ENCODE results near the gene CDK5RAP2. TPM values are rescaled to one million over a fixed set of nuclear protein-coding genes. Genes with fewer than 3 reads are reported as not detected.

Gene CDK5RAP2
- total RNA-seq, 2 donors from 2014 or later: 27.1 to 36.7 TPM

GRCh38 chr9:120450916-120451315, 129.1 kb downstream of the CDK5RAP2 start:
- DNase-seq (no peak), ATAC-seq (no peak)
- intact Hi-C loops (cut with DNase I, micrococcal nuclease): no loop called here

DNA sequence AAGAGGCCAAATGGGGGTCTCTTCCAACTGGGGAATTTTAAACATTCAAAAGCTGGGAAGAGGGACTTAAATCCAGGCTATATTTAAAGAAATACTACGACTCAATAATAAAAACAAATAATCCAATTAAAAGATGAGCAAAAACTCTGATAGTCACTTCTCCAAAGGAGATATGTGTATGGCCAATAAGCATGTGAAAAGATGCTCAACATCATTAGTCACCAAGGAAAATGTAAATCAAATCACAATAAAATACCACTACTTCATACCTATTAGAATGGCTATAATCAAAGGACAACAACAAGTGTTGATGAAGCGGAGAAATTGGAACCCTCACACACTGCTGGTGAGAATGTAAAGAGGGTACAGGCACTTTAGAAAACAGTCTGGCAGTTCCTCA, 130.4 kb downstream of the CDK5RAP2 start:
- ATAC-seq (no peak), DNase-seq (no peak)
- intact Hi-C loops (cut with DNase I, micrococcal nuclease): no loop called here

- DNase-seq (no peak), ATAC-seq (no peak)
- intact Hi-C loops (cut with DNase I, micrococcal nuclease): no loop called here
These were observed 131.9 kb downstream of the CDK5RAP2 start for GRCh38 chr9:120447959-120448500.

DNA sequence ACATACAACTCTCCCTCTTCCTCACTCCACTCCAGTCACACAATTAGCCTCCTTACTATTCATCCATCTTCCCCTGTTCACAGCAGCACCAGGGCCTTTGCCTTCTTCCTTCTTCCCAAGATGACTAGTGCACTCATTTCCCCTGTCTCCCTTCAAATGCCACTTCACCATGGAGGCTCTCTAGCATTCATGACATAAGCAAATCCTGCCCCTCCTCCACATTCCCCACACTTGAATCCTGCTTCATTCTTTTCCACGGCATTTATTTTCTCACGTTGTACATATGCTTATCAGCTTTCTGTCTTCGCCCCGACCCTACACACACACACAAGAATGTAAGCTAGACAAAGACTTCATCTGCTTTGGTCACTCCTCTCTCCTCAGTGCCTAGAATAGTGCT, 133.3 kb downstream of the CDK5RAP2 start:
- ATAC-seq (no peak), DNase-seq (no peak)
- intact Hi-C loops (cut with DNase I, micrococcal nuclease): no loop called here

DNA sequence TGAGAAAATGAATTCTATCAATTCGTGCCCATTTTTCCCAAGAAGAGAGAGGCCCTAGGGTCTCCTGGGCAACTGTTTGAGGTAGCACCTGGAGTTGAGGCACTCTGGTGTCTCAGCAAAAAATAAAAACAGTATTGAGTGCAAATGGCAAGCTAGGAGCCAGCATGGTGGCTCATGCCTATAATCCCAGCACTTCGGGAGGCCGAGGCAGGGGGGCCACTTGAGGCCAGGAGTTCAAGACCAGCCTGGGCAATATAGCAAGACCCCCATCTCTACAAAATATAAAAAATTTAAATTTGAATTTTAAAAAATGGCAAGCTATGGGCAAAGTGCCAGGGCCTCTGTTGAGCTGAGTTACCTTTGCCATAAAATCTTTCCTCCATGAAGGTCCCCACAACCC, 136.0 kb downstream of the CDK5RAP2 start:
- DNase-seq (no peak), ATAC-seq (no peak)
- intact Hi-C loops (cut with DNase I, micrococcal nuclease): no loop called here

GRCh38 chr9:120443489-120443888, 136.5 kb downstream of the CDK5RAP2 start:
- ATAC-seq: no peak

DNA sequence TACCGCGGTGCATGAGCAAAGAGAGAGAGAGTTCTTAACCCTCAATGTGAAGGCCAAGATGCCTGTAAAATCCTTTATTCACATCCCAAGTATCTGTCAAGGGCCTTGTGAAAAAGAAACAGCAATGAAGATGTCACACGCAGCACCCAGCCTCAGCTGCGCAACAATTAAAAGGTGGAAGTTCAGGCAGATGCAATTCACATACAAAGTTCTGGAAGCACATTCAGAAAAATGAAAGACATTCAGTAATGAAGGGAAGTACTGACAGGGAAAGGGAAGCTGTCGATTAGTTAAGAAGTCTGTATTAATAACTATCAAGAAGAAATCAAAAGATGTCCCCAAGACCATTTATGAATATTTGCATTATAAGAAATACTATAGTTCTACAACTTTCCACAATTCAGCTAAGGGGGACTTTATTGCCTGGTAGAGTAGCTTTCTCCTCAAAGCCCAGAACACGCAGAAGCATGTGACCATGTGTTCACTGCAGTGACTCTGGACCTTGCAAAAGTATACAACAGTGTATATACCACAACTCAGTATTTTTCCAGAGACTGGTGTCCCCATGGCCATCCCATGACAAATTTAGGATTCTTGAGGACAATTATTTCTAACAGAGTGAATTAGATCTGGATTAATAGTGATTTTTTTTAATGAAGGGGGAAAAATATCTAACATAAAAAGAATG, 137.5 kb downstream of the CDK5RAP2 start:
- no peak for ATAC-seq
- DNase-seq: no peak
- intact Hi-C loops (cut with DNase I, micrococcal nuclease): no loop called here

More at GRCh38 chr9:120443489-120443888, 136.5 kb downstream of the CDK5RAP2 start:
- intact Hi-C loops (cut with DNase I, micrococcal nuclease): no loop called here
- no peak for DNase-seq

- intact Hi-C loops (cut with DNase I, micrococcal nuclease): no loop called here
- ATAC-seq (no peak), DNase-seq (no peak)
These were observed 138.3 kb downstream of the CDK5RAP2 start for GRCh38 chr9:120441426-120442307.

DNA sequence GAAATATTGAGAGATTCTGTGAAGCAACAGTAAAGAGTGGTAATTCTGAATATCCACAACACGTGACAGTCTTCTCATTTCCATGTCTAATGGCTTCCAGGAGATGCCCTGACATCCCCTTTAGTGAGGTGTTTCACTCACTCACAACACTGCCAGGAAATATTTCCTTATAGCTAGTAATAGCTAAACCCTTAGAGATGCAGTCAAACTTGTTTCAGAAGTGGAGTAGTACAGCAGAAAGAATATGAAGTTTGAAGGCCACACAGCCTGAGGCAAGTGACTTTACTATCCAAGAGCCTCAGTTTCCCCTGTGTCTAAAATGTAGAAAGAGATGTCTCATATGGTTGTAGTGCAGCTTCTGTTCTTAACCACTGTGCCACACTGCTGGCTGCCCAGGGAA, 139.2 kb downstream of the CDK5RAP2 start:
- ATAC-seq: no peak
- no peak for DNase-seq
- intact Hi-C loops (cut with DNase I, micrococcal nuclease): no loop called here

- intact Hi-C loops (cut with DNase I, micrococcal nuclease): no loop called here
- DNase-seq (no peak), ATAC-seq (no peak)
These were observed 140.0 kb downstream of the CDK5RAP2 start for GRCh38 chr9:120439926-120440325.

DNA sequence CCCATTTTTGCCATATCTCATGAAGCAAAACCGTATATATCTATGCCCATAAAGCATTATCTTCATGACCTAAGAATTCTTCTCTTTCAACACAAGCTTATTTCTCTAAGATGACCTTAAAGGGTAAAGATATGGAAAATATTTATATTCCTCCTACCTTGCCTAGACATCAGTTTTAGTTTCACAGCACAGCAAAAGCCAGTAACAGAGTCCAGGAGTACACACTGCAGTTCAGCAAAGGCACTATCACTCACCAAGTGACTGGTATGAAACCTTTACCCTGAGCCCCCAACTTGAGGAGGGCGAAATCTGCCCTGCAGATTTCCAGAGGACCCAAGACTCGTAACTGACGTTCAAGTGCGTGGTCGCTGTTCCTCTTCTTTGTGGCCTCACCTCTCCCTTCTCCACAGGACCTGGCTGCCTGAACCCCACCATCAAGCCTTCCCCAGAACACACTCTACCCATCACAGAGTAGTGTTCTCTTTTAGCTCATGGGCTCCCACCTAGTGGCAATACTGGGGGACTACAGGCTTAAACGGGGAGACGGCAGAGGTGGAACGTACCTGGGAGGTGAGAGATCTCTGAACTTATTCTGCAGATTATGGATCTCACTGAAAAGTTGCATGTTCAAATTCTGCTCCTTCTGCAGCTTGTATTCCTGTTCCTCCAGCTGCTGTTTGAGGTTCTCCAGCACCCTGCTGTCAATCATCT, 141.0 kb downstream of the CDK5RAP2 start:
- intact Hi-C loops (cut with DNase I, micrococcal nuclease): no loop called here
- DNase-seq (no peak), ATAC-seq (no peak)

DNA sequence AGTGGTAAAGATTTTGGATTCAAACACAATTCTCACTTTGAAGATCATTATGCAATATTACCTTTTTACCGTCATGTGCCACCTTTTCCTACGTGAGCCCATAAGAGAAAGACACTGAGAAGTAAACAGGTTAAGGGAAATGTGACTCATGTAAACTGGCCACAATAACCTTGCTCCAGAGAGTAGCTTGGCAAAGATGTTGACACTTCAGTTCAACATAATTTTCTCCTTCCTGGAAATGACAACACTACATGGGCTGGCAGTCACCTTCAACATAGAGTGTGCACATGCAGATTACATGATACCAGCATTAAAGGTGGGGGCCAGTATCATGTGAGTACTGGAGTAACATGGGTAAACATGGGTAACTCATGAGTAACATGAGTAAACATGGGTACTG, 141.9 kb downstream of the CDK5RAP2 start:
- intact Hi-C loops (cut with DNase I, micrococcal nuclease): no loop called here
- no peak for DNase-seq

DNA sequence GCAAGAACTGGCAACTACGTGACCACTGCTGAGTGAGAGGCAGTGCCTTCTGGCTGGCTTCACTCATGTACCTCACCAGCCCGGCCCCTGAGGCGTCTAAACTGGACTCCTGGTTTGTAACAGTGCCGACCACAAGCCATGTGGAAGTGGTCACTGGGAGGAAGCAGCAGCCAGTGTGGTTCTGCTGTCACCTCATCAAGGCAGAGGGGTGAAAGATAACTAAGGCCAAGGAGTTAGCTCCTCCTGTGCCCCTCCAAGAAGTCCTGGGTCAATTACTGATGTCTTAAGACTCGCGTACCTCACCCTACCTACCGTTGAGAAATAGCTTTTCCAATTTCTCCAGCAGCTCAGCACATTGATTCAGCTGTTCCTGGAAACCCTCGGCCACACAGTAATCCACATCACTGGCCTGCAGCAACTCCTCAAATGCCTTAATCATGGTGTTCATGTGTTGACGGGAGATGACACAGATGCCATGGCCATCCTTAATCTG, 142.9 kb downstream of the CDK5RAP2 start:
- intact Hi-C loops (cut with DNase I, micrococcal nuclease): no loop called here
- DNase-seq (no peak), ATAC-seq (no peak)

More for the DNA sequence above, 141.9 kb downstream of the CDK5RAP2 start:
- no peak for ATAC-seq

GRCh38 chr9:120436446-120436845, 143.5 kb downstream of the CDK5RAP2 start:
- intact Hi-C loops (cut with DNase I, micrococcal nuclease): no loop called here
- ATAC-seq: no peak
- no peak for DNase-seq

- intact Hi-C loops (cut with DNase I, micrococcal nuclease): no loop called here
- ATAC-seq (no peak), DNase-seq (no peak)
These were observed 144.9 kb downstream of the CDK5RAP2 start for GRCh38 chr9:120435091-120435490.

GRCh38 chr9:120434532-120434931, 145.4 kb downstream of the CDK5RAP2 start:
- intact Hi-C loops (cut with DNase I, micrococcal nuclease): no loop called here
- ATAC-seq (no peak), DNase-seq (no peak)

DNA sequence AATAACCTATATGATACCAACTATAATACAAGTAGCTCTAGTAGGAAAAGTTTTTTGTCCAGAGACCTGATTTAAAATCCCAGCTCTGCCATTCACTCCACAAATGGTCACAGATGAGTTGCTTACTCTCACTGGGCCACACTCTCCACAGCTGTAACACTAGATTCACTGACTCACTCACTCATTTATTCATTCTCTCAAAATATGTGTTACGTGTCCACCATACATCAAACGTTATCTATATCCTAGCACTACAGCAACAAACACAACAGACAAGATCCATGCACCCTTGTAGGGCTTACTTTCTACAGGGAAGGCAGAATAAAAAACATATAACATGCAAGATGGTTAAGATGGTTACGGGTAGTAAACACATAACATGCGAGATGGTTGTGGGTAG, 146.3 kb downstream of the CDK5RAP2 start:
- DNase-seq (no peak), ATAC-seq (no peak)
- intact Hi-C loops (cut with DNase I, micrococcal nuclease): no loop called here

DNA sequence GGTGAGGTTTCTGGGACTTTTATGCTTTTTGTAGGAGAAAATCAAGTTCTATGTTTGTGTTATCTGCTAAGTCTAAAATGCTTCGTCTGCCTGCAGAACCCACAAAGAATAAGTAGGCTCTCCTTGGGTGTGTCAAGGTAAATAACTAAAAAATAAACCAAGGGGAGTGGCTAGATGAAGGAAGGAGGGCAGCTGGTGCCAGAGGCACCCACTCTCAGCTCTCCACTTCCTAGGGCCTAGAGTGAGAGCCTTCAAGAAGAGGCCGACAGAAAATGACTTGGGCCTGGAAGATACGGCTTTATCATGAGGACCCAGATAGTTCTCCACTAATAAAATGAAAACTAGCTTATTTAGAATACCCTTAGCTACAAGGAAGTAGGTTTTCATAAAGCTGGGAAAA, 147.4 kb downstream of the CDK5RAP2 start:
- DNase-seq (no peak), ATAC-seq (peak; percentile 92)
- intact Hi-C loops (cut with DNase I, micrococcal nuclease): no loop called here

- DNase-seq (no peak), ATAC-seq (no peak)
- intact Hi-C loops (cut with DNase I, micrococcal nuclease): no loop called here
These were observed 148.7 kb downstream of the CDK5RAP2 start for GRCh38 chr9:120431268-120431667.

All from left colon (tissue), 2 donors.